Stimulated activated CD8-positive, alpha-beta memory T cell treated with anti-CD3 and anti-CD28 coated beads, Interleukin-2, amount 100 ng/mL, for 1 hour (primary cell): ENCODE results near the gene SUSD2.
"Not testable (repeated sequence)": the region's sequence is repeated elsewhere in the genome, so short reads cannot be mapped to it uniquely, and the experiment has no call there.

Experiments
- DNase-seq, 2 donors: peaks; one replicate each; pipeline ENCODE4 v3.0.0-alpha.2; 2020; ENCODE audit warnings: low read depth in 2 of 2

The SUSD2 gene

GRCh38 chr22:24177045-24177444 is 4.2 kb upstream of the SUSD2 start:
- no peak for DNase-seq

GRCh38 chr22:24177456-24177855 is 3.8 kb upstream of the SUSD2 start:
- no peak for DNase-seq

DNA sequence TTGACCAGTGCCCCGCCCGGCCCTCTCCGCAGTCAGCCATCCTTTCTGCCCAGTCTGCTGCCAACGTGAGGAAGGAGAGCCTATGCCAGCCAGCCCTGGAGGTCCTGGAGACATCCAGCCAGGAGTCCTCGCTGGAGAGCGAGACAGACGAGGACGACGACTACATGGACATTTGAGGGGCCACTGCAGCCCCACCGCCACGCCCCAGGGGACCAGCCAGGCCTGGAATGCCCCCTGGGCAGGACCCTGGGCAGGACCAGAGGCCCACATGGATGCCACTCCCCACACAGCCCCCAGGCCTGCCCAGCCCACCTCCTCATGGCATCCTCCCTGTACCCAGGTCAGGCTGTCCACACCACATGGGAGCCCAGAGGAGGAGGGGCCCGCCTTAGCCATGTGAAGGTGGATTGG is 3.3 kb upstream of the SUSD2 start:
- no peak for DNase-seq

DNA sequence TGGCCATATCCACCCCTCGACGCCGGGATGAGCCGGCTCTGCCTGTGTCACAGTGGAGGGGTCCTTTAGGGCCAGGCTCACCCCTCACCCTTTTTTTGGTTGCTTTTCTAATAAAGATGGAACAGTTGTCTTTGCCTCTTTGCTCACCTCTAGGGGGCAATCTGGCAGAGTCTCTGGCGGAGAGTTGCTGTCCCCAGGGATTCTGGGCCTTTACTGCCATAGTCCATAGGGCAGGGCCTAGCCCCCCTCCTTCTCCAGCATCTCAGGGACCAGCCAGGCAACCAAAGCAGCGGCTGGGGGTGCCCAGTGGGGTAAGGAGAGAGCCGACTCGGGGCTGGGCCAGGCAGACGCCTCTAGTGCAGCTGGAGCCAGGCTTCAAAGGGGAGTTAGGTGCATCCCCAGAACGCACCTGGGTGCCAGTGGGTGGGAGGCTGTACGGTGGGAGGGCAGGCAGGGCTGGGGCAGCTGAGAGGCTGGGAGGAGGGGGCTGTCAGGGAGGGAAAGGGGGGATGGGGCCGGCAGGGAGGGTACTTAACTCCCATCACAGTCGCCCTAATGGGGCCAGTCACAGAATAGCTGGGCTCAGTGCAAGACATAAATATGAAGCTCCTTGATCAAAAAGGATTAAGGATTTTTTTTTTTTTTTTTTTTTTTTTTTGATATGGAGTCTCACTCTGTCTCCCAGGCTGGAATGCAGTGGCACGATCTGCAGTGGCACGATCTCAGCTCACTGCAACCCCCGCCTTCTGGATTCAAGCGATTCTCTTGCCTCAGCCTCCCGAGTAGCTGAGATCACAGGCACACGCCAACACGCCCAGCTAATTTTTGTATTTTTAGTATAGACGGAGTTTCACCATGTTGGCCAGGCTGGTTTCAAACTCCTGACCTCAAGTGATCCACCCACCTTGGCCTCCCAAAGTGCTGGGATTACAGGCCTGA is 2.5 kb upstream of the SUSD2 start:
- no peak for DNase-seq

- no peak for DNase-seq
Observed at GRCh38 chr22:24179478-24180210, 1.6 kb upstream of the SUSD2 start.

DNA sequence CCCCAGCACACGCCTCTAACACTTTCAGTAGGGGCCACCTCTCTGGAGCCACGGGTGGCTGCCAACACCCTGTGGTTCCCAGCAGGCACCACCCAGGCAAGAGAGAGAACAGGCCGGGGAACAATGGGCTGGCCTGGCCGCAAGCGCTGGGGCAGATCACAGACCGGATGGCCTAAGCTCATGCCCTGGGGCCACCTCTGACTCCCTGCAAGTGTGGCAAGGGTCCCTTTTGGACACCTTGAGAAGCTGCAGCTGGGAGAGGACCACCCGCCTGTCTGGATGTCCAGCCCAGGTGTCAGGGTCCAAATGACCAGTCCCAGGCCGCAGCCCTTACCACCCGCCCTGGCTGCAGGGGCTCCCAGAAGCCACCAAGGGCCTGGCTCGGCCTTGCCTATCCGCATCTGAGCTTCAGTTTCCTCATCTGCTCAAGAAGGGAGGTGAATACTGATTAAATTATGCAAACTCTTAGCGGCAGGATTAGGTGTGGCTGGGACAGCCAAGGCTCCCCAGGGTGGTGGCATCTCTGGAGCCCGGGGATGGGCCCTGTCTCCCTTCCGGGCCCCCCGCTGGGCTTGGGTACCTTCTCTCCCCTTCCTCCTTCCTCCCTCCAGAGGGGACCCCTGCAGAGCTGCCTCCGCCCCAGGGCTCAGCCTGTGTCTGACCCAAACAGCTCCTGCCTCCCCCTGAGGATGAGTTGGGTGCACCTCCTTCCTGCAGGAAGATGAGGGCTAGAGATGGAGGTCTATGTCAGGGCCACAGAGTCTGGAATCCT is 785 bp upstream of the SUSD2 start:
- DNase-seq = no peak

DNA sequence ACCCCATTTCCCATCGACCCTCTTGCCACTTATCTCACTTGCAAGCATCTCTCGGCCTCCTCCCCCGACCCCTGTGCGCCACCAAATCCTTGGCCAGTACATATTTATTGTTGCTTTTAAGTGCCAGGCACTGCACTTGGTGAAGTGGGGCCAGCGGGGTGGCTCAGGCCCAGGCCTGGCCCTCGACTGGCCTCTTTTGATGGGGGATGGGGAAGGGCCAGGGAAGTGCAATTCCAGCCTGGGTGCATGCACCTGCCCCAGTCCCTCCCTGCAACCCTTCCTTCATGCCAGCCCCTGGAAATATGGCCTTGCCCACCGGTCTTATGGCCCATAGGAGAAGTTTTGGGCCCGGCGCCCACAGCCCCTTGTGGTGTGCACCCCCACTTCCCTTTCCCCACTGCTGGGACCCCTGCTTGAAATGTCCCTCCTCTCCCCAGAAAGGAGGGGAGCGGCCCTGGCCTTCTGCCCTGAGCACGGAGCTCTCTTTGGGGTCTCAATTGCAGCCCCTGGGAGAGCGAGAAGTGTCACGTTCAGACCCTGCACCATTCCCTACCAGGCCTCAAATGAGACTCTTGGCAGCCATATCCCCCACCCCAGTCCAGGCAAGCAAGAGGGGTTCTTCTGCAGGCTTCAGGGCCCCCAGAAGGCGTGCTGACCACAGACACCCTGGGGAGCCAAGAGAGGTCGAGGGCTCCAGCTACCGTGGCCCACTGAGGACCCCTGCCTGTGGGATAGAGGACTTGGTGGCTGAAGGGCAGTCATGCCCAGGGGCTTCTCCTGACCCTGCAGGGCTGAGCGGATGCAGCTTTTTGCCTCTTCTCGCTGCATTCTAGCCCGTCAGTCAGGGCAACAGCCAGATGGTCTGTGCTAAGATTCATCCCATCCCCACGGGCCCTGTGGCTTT is 961 bp downstream of the SUSD2 start:
- no peak for DNase-seq

- not testable (repeated sequence) for DNase-seq
Observed at GRCh38 chr22:24182900-24183246, 1.6 kb downstream of the SUSD2 start.

DNA sequence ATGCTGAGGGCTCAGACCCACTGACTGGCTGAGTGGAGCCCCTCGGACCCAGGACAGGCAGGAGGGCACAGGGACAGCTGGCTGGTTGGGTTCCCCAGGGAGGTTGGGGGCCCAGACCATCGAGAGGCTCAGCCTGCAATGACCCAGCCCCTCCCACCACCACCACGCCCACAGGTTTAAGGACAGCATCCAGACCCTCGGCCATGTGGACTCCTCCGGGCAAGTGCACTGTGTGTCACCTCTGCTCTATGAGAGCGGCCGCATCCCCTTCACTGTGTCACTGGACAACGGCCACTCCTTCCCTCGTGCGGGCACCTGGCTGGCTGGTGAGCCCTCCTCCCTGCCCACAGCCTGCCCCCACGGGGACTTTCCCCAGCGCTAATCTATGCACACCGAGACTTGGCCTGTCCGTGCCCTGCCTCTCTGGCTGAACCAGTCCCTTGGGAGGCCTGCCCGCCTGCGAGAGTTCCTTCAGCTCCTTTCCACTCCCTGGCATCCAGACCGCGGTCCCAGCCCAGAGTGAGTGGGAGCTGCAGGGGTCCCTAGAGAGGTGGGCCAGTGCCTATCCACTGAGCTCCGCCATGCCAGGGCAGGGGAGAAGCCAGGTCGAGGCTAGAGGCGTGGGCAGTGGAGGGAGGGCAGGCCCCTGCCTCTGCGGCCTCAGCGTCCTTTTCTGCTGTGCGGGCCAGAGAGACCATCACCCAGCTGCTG is 2.2 kb downstream of the SUSD2 start:
- no peak for DNase-seq

DNA sequence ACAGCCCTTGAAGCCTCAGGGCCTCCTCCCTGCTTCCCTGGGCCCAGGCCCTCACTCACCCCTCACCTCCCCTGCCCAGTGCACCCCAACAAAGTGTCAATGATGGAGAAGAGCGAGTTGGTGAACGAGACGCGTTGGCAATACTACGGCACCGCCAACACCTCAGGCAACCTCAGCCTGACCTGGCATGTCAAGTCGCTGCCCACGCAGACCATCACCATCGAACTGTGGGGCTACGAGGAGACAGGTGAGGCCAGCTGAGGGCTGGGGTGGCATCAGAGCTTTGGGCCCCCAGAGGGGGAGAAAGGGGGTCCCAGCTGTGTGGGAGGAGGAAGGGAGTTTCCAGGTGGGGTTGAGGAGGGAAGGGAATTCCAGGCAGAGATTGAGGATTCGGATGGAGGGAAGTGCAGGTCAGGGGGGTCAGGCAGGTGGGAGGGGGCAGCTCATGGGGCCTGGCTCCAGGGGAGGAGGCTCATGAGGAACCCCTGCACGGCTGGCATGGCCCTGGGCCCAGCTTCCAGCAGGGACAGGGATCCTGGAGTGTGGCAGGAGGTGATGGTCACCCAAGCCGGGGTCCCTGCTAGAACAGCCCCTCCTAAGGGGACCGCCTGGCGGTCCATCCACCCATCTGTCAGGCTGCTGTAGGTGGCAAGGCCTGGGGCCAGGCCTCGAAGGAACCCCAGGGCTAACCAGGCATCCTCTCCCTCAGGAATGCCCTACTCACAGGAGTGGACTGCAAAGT is 2.9 kb downstream of the SUSD2 start:
- DNase-seq = no peak

DNA sequence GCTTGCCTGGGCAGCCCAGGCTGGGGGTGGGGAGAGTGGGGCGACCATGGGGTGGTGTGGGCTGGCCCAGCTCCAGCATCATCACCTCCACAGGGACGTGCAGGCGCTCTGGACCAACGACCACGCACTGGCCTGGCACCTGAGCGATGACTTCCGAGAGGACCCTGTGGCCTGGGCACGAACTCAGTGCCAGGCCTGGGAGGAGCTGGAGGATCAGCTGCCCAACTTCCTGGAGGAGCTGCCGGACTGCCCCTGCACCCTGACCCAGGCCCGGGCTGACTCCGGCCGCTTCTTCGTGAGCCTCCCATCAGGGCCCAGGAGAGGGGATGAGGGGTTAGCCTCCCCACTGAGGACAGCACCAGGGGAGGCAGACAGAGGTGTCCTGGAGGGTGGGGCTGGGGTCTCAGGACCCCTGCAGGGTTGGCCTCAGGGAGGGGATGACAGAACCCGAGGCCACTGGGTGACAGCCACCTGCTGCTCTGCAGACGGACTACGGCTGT is 3.8 kb downstream of the SUSD2 start:
- no peak for DNase-seq

DNA sequence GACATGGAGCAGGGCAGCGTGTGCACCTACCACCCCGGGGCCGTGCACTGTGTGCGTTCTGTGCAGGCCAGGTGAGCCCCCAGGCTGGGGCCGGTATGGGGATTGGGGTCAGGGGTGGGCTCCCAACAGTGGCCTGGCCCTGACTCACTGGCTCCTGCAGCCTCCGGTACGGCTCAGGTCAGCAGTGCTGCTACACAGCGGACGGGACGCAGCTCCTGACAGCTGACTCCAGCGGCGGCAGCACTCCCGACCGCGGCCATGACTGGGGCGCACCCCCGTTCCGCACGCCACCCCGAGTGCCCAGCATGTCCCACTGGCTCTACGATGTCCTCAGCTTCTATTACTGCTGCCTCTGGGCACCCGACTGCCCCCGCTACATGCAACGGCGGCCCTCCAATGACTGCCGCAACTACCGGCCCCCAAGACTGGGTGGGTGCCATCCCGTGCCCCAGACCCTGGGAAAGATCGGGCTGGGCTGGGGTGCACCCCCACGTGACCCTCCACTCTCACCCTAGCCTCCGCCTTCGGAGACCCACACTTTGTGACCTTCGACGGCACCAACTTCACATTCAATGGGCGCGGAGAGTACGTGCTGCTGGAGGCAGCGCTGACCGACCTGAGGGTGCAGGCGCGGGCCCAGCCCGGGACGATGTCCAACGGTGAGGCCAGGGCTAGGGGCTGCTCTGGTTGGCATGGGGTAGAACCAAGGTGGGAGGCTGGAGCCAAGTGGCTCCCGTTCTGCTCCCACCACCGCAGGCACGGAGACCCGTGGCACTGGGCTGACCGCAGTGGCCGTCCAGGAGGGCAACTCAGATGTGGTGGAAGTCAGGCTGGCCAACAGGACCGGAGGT is 4.4 kb downstream of the SUSD2 start:
- DNase-seq = no peak

DNA sequence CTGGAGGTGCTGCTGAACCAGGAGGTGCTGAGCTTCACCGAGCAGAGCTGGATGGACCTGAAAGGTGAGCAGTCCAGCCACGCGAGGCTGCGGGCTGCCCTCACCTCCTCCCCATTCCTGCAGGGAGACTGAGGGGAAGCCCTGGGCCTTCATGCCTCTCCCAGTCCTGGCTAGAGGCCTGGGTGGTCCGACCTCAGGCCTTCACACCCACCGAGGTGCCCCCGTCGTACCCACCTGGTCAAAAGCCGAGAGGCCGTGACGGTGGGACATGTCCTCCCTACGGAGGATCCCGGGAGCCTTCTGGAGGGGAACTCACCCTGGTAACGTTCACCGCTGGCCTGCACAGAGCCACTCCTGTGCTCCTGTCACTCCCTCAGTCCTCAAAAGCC is 5.1 kb downstream of the SUSD2 start:
- no peak for DNase-seq

DNA sequence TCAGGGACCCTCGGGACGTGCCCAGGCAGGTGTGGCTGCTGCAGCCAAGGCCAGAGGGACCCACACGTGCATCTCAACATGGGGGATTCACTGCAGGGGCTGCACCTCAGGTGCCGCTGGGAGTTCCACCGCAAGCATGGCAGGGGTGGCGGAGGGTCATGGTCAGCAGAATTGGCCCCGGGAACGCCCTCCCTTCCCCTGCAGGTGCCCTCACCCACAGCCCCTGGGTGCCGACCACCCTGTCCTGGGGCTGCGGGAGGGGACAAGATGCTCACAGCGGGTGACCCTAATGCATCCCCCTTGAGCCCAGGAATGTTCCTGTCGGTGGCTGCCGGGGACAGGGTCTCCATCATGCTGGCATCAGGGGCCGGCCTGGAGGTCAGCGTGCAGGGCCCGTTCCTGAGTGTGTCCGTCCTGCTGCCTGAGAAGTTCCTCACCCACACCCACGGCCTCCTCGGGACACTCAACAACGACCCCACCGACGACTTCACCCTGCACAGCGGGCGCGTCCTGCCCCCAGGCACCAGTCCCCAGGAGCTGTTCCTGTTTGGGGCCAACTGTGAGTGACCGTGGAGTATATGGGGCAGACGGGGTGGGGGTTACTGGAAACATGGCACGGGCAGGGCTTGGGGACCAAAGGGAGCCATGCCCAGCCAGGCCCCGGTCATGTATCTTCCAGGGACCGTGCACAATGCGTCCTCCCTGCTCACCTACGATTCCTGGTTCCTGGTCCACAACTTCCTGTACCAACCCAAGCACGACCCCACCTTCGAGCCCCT is 5.8 kb downstream of the SUSD2 start:
- no peak for DNase-seq

DNA sequence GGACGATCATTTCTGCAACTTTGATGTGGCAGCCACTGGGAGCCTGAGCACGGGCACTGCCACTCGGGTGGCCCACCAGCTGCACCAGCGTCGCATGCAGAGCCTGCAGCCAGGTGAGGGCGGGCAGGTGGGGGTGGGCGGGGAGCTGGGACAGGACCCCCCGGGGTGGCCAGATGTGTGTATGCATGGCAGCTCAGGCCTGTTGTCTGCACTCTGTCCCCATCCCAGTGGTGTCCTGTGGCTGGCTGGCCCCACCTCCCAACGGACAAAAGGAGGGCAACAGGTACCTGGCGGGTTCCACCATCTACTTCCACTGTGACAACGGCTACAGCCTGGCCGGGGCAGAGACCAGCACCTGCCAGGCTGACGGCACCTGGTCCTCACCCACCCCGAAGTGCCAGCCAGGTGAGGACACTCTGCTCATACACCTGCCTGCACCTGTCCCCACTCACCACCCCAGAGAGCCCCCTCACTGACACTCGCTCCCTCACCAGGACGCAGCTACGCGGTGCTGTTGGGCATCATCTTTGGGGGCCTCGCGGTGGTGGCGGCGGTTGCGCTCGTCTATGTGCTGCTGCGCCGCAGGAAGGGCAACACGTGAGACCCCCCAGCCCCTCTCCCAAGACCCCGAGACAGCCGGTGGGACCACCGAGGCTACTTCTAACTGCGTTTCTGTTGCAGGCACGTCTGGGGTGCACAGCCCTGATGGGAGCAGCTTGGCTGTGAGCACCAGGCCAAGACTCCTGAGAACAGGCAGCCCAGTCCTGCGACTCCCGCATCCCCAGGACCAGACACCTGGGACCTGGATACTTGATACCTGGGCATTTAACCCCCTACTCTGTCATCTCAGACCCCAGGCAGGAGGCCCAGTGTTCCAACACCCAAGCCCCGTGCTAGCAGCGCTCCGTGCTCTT is 6.7 kb downstream of the SUSD2 start:
- no peak for DNase-seq

DNA sequence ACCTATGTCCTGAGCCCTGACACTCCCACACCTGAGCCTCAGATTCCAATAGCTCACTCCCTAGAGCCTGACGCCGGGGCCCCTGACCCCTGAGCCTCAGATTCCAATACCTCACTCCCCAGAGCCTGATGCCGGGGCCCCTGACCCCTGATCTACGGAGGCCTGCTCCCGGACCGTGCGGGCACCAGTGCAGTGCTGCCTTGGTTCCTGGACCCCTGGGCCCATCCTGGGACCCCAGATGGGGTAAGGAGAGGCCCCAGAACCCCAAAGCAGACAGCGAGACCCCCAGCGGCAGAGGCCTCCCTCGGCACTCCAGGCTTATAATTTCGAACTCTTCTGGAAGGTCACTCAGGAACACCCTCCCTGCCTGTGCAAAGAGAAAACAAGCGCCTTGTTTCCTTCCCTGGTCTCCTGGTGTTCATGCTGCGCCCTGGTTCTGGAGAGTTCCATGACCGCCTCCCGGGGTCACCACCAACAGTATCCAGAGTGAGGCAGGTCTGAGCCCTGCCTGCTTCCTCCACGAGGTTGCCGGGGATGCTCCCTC is 7.5 kb downstream of the SUSD2 start:
- no peak for DNase-seq
